Brain microvascular endothelial cell (primary cell): ENCODE results near the gene NIPBL.

Source experiments
- DNase-seq: peaks from one replicate; pipeline ENCODE4 v3.0.0-alpha.2; 2020
- H3K27ac ChIP-seq: fragments of 250-450 bp; sonication (Bioruptor Pico); 2 replicates; pipeline ENCODE4 v1.5.1; 2020; ENCODE audit warnings: mild to moderate bottlenecking, moderate library complexity
- H3K27me3 ChIP-seq: fragments of 250-450 bp; sonication (Bioruptor Pico); replicated peaks from 2 replicates; pipeline ENCODE4 v1.5.1; 2020; ENCODE audit warnings: mild to moderate bottlenecking
- H3K36me3 ChIP-seq: fragments of 250-450 bp; sonication (Bioruptor Pico); replicated peaks from 2 replicates; pipeline ENCODE4 v1.5.1; 2020; ENCODE audit warnings: mild to moderate bottlenecking
- H3K4me3 ChIP-seq: 2 replicates; pipeline ENCODE4 v1.5.1; 2011; ENCODE audit warnings: low read depth, mild to moderate bottlenecking, control low read depth, low read length, moderate library complexity
- CTCF ChIP-seq: IDR thresholded peaks from 2 replicates; pipeline ENCODE4 v1.5.1; 2011; ENCODE audit warnings: low read depth, mild to moderate bottlenecking, moderate library complexity, low read length, control low read depth, inconsistent platforms; ENCODE audit errors: missing control alignments
- in situ Hi-C: cut with HindIII; loops from 2 replicates; pipeline ENCODE4 v1.10.0; 2017; ENCODE audit warnings: low sequenced_read_pairs, low pct_ligation_motif_present

NIPBL gene

GRCh38 chr5:36932056-36932455, 55.5 kb downstream of the NIPBL start:
- no peaks in the 10 kb centered on the region for H3K27me3 ChIP-seq
- no peak for TF ChIP-seq CTCF
- H3K36me3 ChIP-seq, result no peaks in the 10 kb centered on the region
- no peak overlapping the region for H3K27ac ChIP-seq
- in situ Hi-C loops, result no loop called here
- no peak for DNase-seq
- H3K4me3 ChIP-seq, result no peak overlapping the region

GRCh38 chr5:36932699-36933098, 56.1 kb downstream of the NIPBL start:
- Histone ChIP-seq H3K27me3 (no peaks in the 10 kb centered on the region), H3K4me3 (no peak overlapping the region), H3K36me3 (no peaks in the 10 kb centered on the region), H3K27ac (no peak overlapping the region)
- TF ChIP-seq CTCF, result no peak
- in situ Hi-C loops, result no loop called here
- DNase-seq, result no peak

GRCh38 chr5:36934740-36935356, 58.3 kb downstream of the NIPBL start:
- Histone ChIP-seq H3K27me3 (no peaks in the 10 kb centered on the region), H3K36me3 (no peaks in the 10 kb centered on the region), H3K27ac (no peak overlapping the region), H3K4me3 (no peak overlapping the region)
- TF ChIP-seq CTCF, result no peak
- peak; percentile 27 for DNase-seq
- in situ Hi-C loops, result no loop called here

GRCh38 chr5:36935805-36936204, 59.2 kb downstream of the NIPBL start:
- no peak overlapping the region for H3K4me3 ChIP-seq
- no peak for TF ChIP-seq CTCF
- H3K27ac ChIP-seq, result no peak overlapping the region
- in situ Hi-C loops, result no loop called here
- H3K27me3 ChIP-seq, result no peaks in the 10 kb centered on the region
- no peak for DNase-seq
- H3K36me3 ChIP-seq, result no peaks in the 10 kb centered on the region

- no peak for DNase-seq
- in situ Hi-C loops, result no loop called here
Measured at GRCh38 chr5:36936309-36936708, 59.7 kb downstream of the NIPBL start.

More at GRCh38 chr5:36936309-36936708, 59.7 kb downstream of the NIPBL start:
- Histone ChIP-seq H3K27me3 (no peaks in the 10 kb centered on the region), H3K4me3 (no peak overlapping the region), H3K27ac (no peak overlapping the region), H3K36me3 (no peaks in the 10 kb centered on the region)
- TF ChIP-seq CTCF, result no peak
